GM12864 (cell line): ENCODE data around the gene DPEP2NB.

Experiments used
- DNase-seq: peaks from one replicate; pipeline ENCODE4 v3.0.0-alpha.2; 2011; ENCODE audit warnings: low read depth
- H3K4me3 ChIP-seq: 2 replicates; pipeline ENCODE4 v1.5.1; 2011; ENCODE audit warnings: mild to moderate bottlenecking, low read depth, low read length, control low read depth
- CTCF ChIP-seq: IDR thresholded peaks from 2 replicates; pipeline ENCODE4 v1.5.1; 2011; ENCODE audit warnings: low read depth, mild to moderate bottlenecking, moderate library complexity, low read length, control low read depth, inconsistent platforms; ENCODE audit errors: missing control alignments

The DPEP2NB gene

GRCh38 chr16:67969254-67970039 lies 46.3 kb downstream of the DPEP2NB start:
- TF ChIP-seq CTCF = no peak
- no peak for DNase-seq
- peak overlapping the region; percentile 85 for H3K4me3 ChIP-seq

- DNase-seq = peak; percentile 55
- H3K4me3 ChIP-seq = peak within 1 kb of the TSS; percentile 85
- TF ChIP-seq CTCF = no peak
These were observed 47.1 kb downstream of the DPEP2NB start, which contains the start of gene SLC12A4 for GRCh38 chr16:67968400-67969253. Gene SLC12A4, minus strand, starts transcription at chr16:67968637. Its CDS starts 84 bp downstream, at chr16:67968553.

GRCh38 chr16:67967958-67968399 lies 47.7 kb downstream of the DPEP2NB start:
- no peak for DNase-seq
- H3K4me3 ChIP-seq = peak overlapping the region; percentile 85

GRCh38 chr16:67967183-67967957 lies 48.3 kb downstream of the DPEP2NB start:
- no peak for DNase-seq
- TF ChIP-seq CTCF = no peak
- H3K4me3 ChIP-seq = peak overlapping the region; percentile 85

More at GRCh38 chr16:67967958-67968399, 47.7 kb downstream of the DPEP2NB start:
- TF ChIP-seq CTCF = no peak

GRCh38 chr16:67966549-67967182 lies 49.0 kb downstream of the DPEP2NB start:
- no peak for TF ChIP-seq CTCF
- peak overlapping the region; percentile 85 for H3K4me3 ChIP-seq
- DNase-seq = no peak
